Prostate gland (tissue), 2 donors: ENCODE results near the gene SNED1.

ENCODE experiments used
- CTCF ChIP-seq, 4 experiments: fragments of 200-600 bp in 2 of 4; fragments of 450-650 bp in 2 of 4; sonication (generic) in 2 of 4; IDR thresholded peaks; 1 replicate in 3 of 4; 2 replicates in 1 of 4; pipeline ENCODE4 v1.5.1; 2016 to 2019; ENCODE audit warnings: antibody characterized with exemption in 4 of 4, mild to moderate bottlenecking in 2 of 4, moderate library complexity in 2 of 4
- POLR2A ChIP-seq: fragments of 450-650 bp; IDR thresholded peaks from one replicate; pipeline ENCODE4 v1.6.1; 2016; ENCODE audit warnings: antibody characterized with exemption, mild to moderate bottlenecking

- TF ChIP-seq CTCF (IDR thresholded peaks at IDR 0.05) (no peak), POLR2A (no peak)
Observed at GRCh38 chr2:241129086-241129871, 130.9 kb downstream of the SNED1 start.
